ENCODE results near the gene FTL.
A peak's percentile ranks its signal among the peaks of the same experiment; 100 is the strongest.
"Not testable (repeated sequence)": the region's sequence is repeated elsewhere in the genome, so short reads cannot be mapped to it uniquely, and the experiment has no call there.

Gene FTL

GRCh38 chr19:48965040-48965805, at the start of gene FTL:
Gene FTL (plus strand): TSS chr19:48965309. CDS start chr19:48965508, 199 bp downstream.
- peak; percentile 97 for DNase-seq

GRCh38 chr19:48915757-48916156, 49.4 kb upstream of the FTL start:
- no peak for DNase-seq

- no peak for DNase-seq
These were observed 47.0 kb upstream of the FTL start for GRCh38 chr19:48918071-48918470.

GRCh38 chr19:48918801-48919247, 46.3 kb upstream of the FTL start:
- DNase-seq = no peak

- DNase-seq = not testable (repeated sequence)
These were observed 45.8 kb upstream of the FTL start for GRCh38 chr19:48919271-48919670.

- DNase-seq = no peak
These were observed 44.2 kb upstream of the FTL start for GRCh38 chr19:48920949-48921348.

GRCh38 chr19:48921721-48922500, 43.2 kb upstream of the FTL start:
- no peak for DNase-seq

- no peak for DNase-seq
These were observed 42.3 kb upstream of the FTL start for GRCh38 chr19:48922548-48923490.

GRCh38 chr19:48925240-48925843, 39.8 kb upstream of the FTL start:
- no peak for DNase-seq

GRCh38 chr19:48925890-48926289, 39.2 kb upstream of the FTL start:
- not testable (repeated sequence) for DNase-seq

- DNase-seq = no peak
These were observed 38.2 kb upstream of the FTL start for GRCh38 chr19:48926909-48927308.

GRCh38 chr19:48927692-48928091, 37.4 kb upstream of the FTL start:
- DNase-seq = not testable (repeated sequence)

GRCh38 chr19:48928164-48929025, 36.7 kb upstream of the FTL start:
- no peak for DNase-seq

GRCh38 chr19:48933382-48933932, 31.7 kb upstream of the FTL start, which contains the start of gene DHDH:
Gene DHDH (plus strand): TSS chr19:48933699. CDS start chr19:48933722, 23 bp downstream.
- DNase-seq = peak; percentile 39

GRCh38 chr19:48934837-48935236, 30.3 kb upstream of the FTL start:
- no peak for DNase-seq

GRCh38 chr19:48935864-48936263, 29.2 kb upstream of the FTL start:
- no peak for DNase-seq

- no peak for DNase-seq
These were observed 26.9 kb upstream of the FTL start for GRCh38 chr19:48938256-48938655.

- DNase-seq = no peak
These were observed 24.2 kb upstream of the FTL start for GRCh38 chr19:48940902-48941301.

- DNase-seq = no peak
These were observed 22.0 kb upstream of the FTL start for GRCh38 chr19:48943081-48943480.

- no peak for DNase-seq
These were observed 19.7 kb upstream of the FTL start for GRCh38 chr19:48945415-48945814.

GRCh38 chr19:48945817-48946216, 19.3 kb upstream of the FTL start:
- DNase-seq = no peak
